DMS153 treated with DMSO at 0.1 percent for 48 hours (cell line): ENCODE results near the gene NLGN1.

Source experiments
- DNase-seq: peaks from one replicate; lab custom pipeline; 2025; ENCODE audit not compliant: unreplicated experiment; lab: John Stamatoyannopoulos, UW

NLGN1 gene

GRCh38 chr3:174253196-174253823 lies 855.8 kb downstream of the NLGN1 start:
- DNase-seq = no peak

GRCh38 chr3:174253940-174254339 lies 856.4 kb downstream of the NLGN1 start:
- no peak for DNase-seq

- no peak for DNase-seq
Observed at GRCh38 chr3:174255454-174255853, 857.9 kb downstream of the NLGN1 start.

GRCh38 chr3:174266476-174266875 lies 868.9 kb downstream of the NLGN1 start:
- DNase-seq = no peak

GRCh38 chr3:174268061-174268460 lies 870.5 kb downstream of the NLGN1 start:
- no peak for DNase-seq

GRCh38 chr3:174268586-174268985 lies 871.0 kb downstream of the NLGN1 start:
- no peak for DNase-seq

GRCh38 chr3:174270841-174271240 lies 873.3 kb downstream of the NLGN1 start:
- DNase-seq = no peak

- no peak for DNase-seq
Observed at GRCh38 chr3:174275336-174275735, 877.8 kb downstream of the NLGN1 start.

GRCh38 chr3:174276826-174277225 lies 879.3 kb downstream of the NLGN1 start:
- no peak for DNase-seq

- no peak for DNase-seq
Observed at GRCh38 chr3:174278094-174278493, 880.5 kb downstream of the NLGN1 start.

GRCh38 chr3:174280186-174280585 lies 882.6 kb downstream of the NLGN1 start:
- DNase-seq = no peak

GRCh38 chr3:174285242-174285864 lies 887.8 kb downstream of the NLGN1 start:
- DNase-seq = no peak

GRCh38 chr3:174287705-174288104 lies 890.2 kb downstream of the NLGN1 start:
- DNase-seq = no peak

GRCh38 chr3:174294616-174295015 lies 897.1 kb downstream of the NLGN1 start:
- DNase-seq = no peak

- no peak for DNase-seq
Observed at GRCh38 chr3:174295306-174296092, 898.0 kb downstream of the NLGN1 start.

GRCh38 chr3:174302746-174303315 lies 905.3 kb downstream of the NLGN1 start:
- DNase-seq = no peak

- no peak for DNase-seq
Observed at GRCh38 chr3:174303907-174304560, 906.5 kb downstream of the NLGN1 start.

- DNase-seq = no peak
Observed at GRCh38 chr3:174308736-174309135, 911.2 kb downstream of the NLGN1 start.

GRCh38 chr3:174310475-174310983 lies 913.0 kb downstream of the NLGN1 start:
- no peak for DNase-seq

GRCh38 chr3:174315225-174315624 lies 917.7 kb downstream of the NLGN1 start:
- no peak for DNase-seq

GRCh38 chr3:174317005-174317404 lies 919.5 kb downstream of the NLGN1 start:
- no peak for DNase-seq
